ENCODE results near the gene ZBTB47.

- no peak for TF ChIP-seq CTCF (IDR thresholded peaks at IDR 0.05; ENCODE audit: extremely low read depth in 1 of 2, insufficient read depth in 1 of 2, low read depth in 1 of 2, low read length in 2 of 2)
- no peak for TF ChIP-seq MAX (IDR thresholded peaks at IDR 0.05; ENCODE audit: insufficient read depth, insufficient read length)
- TF ChIP-seq MYC (IDR thresholded peaks at IDR 0.05; ENCODE audit: low read depth, low read length) = no peak
- TF ChIP-seq EZH2 (IDR thresholded peaks at IDR 0.05; ENCODE audit: borderline replicate concordance, low read depth, low read length, severe bottlenecking) = no peak
- no peak for TF ChIP-seq POLR2AphosphoS5 (IDR thresholded peaks at IDR 0.05; ENCODE audit: insufficient read depth, low read depth, low read length)
- TF ChIP-seq JUN (IDR thresholded peaks at IDR 0.05; ENCODE audit: borderline replicate concordance, insufficient read depth, insufficient read length, low read depth) = no peak
- no peak for TF ChIP-seq POLR2A (IDR thresholded peaks at IDR 0.05; ENCODE audit: low read depth, low read length)
- TF ChIP-seq GATA2 (IDR thresholded peaks at IDR 0.05; ENCODE audit: insufficient read depth, insufficient read length, low read depth, low read length) = no peak
Observed at GRCh38 chr3:42663581-42664437, 10.3 kb downstream of the ZBTB47 start.
